GM18873 (cell line): ENCODE data around the gene YY1.
A peak's percentile ranks its signal among the peaks of the same experiment; 100 is the strongest.

Experiments used
- ATAC-seq: cut with Tn5 transposase; IDR thresholded peaks from one replicate; pipeline ENCODE4 v1.9.1; 2021; ENCODE audit warnings: mild to moderate bottlenecking, moderate library complexity, moderate number of reproducible peaks; ENCODE audit not compliant: unreplicated experiment, low FRiP score

YY1 gene

GRCh38 chr14:100240668-100241032 is 1.7 kb downstream of the YY1 start:
- no peak for ATAC-seq

GRCh38 chr14:100241279-100241678 is 2.3 kb downstream of the YY1 start:
- ATAC-seq = no peak

GRCh38 chr14:100243020-100243419 is 4.1 kb downstream of the YY1 start:
- no peak for ATAC-seq

- no peak for ATAC-seq
Measured at GRCh38 chr14:100246809-100247428, 8.0 kb downstream of the YY1 start.

- no peak for ATAC-seq
Measured at GRCh38 chr14:100250732-100251465, 12.0 kb downstream of the YY1 start.

GRCh38 chr14:100252684-100253083 is 13.7 kb downstream of the YY1 start:
- no peak for ATAC-seq

- peak; percentile 54 for ATAC-seq
Measured at GRCh38 chr14:100256339-100256895, 17.5 kb downstream of the YY1 start.

- ATAC-seq = no peak
Measured at GRCh38 chr14:100261621-100262020, 22.7 kb downstream of the YY1 start.

GRCh38 chr14:100262545-100262944 is 23.6 kb downstream of the YY1 start:
- ATAC-seq = no peak

- ATAC-seq = no peak
Measured at GRCh38 chr14:100263141-100263540, 24.2 kb downstream of the YY1 start.

GRCh38 chr14:100267990-100268389 is 29.0 kb downstream of the YY1 start:
- no peak for ATAC-seq

- no peak for ATAC-seq
Measured at GRCh38 chr14:100268591-100269207, 29.8 kb downstream of the YY1 start.

GRCh38 chr14:100271247-100271939 is 32.4 kb downstream of the YY1 start:
- ATAC-seq = no peak

GRCh38 chr14:100274250-100274649 is 35.3 kb downstream of the YY1 start:
- ATAC-seq = no peak

GRCh38 chr14:100275214-100275613 is 36.3 kb downstream of the YY1 start:
- ATAC-seq = no peak

- ATAC-seq = no peak
Measured at GRCh38 chr14:100278702-100279101, 39.8 kb downstream of the YY1 start.

GRCh38 chr14:100279133-100279532 is 40.2 kb downstream of the YY1 start:
- no peak for ATAC-seq

- ATAC-seq = no peak
Measured at GRCh38 chr14:100279563-100279962, 40.6 kb downstream of the YY1 start.

- no peak for ATAC-seq
Measured at GRCh38 chr14:100281286-100282082, 42.5 kb downstream of the YY1 start.

- ATAC-seq = no peak
Measured at GRCh38 chr14:100282083-100282350, 43.1 kb downstream of the YY1 start.
